NCI-H2029 (cell line): ENCODE data around the gene FAM163B.
A peak's percentile ranks its signal among the peaks of the same experiment; 100 is the strongest.

ENCODE experiments used
- DNase-seq: peaks from one replicate; lab custom pipeline; 2025; lab: John Stamatoyannopoulos, UW

FAM163B gene

DNA sequence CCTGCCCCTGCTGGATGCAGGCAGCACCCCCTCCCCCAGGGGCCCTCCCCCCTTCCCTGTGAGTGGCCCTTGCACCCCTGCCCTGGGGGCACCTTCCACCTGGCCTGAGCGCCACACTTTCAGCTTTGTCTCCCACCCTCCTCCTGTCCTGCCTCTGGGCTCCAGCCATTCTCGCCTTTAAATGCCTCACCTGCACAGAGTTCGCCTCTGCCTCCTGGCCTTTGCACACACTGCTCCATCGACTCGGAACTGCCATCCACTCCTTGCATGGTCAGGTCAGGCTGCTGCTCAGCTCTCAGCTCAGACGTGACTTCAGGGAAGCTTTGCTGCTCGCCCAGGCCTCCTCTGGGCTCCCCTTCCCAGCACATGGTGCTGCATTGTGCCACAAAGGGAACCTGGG lies 10.2 kb downstream of the FAM163B start:
- no peak for DNase-seq

DNA sequence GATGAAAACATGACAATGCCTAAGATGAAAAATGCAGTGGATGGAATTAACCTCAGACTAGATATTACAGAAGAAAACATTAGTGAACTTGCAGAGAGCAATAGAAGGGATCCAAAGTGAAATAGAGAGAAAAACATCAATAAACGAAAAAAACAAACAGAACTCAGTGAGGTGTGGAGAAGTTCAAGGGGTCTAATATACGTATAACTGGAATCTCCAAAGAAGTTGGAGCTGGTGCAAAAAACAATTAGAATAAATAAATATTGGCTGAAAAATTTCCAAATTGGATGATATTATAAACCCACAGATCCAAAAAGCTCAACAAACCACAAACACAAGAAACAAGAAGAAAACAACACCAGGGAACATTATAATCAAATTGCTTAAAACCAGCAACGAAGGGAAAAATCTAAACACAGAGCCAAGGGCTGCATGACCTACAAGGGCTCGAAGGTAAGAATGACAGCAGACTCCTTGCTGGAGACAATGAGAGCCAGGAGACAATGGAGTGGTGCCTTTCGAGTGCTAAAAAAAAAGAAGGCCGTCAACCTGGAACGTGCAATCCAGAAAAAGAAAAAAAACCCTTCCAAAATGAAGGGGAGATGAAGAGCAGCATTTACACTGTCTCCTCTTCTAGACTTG lies 11.8 kb downstream of the FAM163B start:
- DNase-seq = peak; percentile 23

DNA sequence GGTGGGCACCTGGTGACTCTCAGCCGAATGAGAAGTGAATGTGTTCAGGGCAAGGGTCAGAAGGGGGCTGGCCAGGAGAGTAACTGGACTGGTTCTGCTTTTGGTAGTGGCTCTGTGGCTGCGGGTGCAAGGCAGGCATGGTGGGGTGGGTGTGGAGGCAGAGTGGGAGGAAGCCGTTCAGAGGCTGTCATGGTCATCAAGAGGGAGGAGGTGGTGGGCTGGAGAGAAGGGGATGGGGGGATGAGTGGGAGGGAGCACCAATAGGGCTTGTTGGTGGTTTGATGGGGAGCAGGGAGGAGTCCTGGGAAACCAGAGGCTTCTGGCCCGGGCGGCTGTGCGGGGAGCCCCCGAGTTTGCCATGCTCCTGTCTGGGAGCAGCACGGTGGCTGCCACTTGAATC lies 13.3 kb downstream of the FAM163B start:
- no peak for DNase-seq

DNA sequence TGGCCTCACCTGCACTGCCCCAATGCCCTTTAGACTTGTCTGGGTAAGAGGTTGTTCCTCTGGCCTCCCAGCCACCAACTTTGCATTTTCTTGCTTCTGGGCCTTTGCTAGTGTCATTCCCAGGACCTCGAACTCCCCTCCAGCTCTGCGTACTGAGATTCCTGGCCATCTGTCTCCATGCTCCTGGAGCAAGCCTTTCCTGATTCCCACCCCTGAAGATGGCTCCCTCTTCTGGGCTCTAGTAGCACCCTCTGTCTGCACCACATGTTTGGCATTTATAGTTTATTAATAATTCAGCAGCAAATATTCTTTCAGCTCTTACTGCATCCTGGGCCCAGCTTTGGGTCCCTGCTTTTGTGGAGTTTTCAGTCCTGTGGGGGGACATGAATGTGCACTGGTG lies 14.9 kb downstream of the FAM163B start:
- DNase-seq = no peak

DNA sequence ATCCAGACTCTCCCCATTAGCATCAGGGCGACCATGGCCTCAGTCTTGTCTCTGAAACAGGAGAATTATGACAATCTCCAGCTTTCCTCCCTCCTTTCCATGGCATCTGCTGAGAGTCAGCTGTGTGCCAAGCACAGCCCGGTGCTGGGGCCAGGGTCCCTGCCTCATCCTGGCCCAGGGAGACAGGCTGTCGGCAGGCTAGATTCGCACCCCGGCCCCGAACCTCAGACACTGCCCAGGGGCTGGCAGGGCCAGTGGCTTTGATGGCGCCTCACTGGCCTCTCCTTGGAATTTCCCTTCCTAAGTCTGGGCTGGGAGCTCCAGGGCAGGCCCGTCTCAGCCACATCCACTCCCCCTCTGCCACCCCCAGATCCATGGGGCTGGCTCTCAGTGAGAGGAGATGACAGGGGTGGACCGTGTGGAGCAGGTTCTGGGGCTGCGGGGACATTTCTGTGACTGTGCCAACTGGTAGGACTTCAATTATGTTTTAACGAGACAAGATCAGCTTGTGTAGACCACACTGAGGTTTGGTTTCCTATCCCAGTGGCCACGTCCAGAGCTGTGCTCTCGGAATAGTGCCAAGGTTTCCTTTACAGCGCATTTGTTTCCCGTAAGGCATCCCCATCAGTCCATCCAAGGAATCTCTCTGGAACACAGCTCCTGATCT lies 15.5 kb downstream of the FAM163B start:
- no peak for DNase-seq

DNA sequence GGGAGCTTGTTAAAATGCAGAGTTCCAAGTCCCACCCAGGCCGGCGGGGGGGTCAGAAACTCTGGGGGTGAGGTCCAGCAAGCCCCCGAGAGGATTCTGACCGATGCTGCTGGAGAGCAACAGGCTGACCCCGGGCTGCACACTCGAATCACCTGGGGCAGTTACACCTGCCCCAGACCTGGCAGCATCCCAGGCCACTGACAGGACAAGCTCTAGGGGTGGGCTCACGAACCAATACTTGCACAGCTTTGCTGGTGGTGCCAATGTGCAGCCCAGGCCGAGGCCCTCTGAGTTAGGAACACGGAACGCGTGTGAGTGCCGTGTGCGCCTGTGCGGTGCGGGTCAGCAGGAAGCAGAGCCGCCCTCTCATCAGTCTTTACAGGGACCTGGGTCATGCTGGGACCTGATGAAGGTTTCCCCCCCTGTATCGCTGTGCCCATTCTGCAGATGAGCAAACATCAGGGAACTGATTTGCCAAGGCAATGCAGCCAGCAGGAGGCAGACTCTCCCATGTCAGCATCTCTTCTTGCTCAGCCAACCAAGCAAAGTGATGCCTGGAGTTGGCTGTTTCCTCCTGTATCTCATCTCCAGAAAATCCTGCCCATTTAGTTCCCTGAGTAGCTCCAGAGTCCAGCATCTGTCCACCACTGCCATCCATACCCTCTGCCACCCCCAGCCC lies 16.3 kb downstream of the FAM163B start:
- DNase-seq = no peak

DNA sequence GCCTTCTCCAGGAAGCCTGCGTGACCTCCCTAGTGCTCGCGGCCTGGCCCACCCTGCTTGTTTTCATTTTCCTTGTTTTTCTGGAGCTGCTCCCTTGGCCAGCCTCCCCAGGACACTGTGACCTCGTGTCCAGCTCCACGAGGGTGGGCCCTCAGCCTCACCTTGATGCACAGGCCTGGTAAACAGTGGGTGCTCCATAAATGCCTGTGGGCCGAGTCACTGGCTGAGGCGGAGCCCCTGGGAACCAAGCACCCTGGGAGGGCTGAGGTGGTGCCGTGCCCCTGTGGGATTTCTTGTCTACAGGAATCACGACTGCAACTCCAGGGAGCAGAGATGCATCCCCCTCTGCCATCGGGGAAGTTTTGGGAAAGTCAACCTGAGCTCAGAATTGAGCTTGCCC lies 17.2 kb downstream of the FAM163B start:
- DNase-seq = no peak

DNA sequence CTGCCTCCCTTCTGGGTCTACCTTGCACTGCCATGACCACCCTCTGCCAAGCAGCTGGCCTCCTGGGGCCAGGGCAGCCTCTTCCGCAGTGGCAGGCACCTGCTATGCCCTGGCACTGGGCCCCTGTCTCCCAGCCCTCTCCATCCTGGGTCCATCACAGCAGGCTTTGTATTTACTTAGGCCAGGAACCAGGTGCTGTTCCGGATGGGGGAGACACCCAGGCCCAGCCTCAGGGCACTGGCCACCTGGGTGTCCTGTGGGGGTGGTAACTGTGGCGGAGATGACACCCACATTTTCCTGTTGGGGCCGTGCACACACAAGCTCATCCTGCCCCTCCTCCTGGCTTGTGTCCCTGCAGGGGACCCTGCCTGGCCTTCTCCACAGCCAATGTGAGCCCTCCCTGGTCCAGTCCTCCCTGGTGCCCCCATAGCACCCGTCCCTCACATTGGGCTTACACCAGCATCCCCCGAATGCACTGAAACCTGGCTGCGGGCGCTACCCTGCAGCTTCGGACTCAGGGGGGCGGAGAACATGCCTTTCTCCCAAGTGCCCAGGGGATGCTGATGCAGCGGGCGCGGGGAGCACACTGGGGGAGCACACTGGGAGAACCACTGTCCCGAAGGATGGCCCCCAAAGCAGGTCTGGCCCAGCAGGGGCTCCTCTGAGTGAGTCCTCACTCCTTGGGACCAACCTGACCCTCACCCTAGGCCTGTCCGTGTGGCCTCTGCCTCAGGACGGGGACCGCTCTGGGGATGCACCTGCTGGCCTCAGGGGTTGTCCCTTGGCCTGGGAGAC lies 17.9 kb downstream of the FAM163B start:
- peak; percentile 80 for DNase-seq

DNA sequence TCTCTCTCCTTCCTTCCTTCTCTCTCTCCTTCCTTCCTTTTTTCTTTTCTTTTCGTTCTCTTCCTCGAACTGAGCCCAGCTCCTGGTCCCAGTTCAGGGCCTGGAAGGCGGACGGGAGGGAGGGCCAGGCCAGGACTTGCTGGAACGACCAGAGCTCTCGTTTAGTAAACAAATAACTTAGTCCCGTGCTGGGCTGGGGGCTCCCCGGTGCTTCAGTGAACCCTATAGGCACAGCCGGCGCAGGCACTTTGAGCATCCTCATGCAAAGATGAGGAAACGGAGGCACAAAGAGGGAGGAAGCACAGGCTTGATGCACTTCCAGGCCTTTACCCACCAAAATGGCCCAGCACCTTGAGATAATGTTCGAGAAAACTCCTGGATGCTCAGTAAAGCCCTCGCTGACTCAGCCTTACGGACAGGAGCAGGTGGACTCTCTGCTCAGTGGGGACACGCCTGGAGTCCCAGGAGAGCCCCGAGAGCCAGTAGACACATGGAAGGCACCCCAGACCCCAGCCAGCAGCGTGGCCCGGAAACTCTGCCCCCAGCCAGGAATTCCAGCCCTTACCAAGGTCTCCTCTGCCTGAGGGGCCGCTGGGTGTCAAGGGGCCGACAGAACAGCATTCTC lies 18.8 kb downstream of the FAM163B start:
- DNase-seq = no peak

DNA sequence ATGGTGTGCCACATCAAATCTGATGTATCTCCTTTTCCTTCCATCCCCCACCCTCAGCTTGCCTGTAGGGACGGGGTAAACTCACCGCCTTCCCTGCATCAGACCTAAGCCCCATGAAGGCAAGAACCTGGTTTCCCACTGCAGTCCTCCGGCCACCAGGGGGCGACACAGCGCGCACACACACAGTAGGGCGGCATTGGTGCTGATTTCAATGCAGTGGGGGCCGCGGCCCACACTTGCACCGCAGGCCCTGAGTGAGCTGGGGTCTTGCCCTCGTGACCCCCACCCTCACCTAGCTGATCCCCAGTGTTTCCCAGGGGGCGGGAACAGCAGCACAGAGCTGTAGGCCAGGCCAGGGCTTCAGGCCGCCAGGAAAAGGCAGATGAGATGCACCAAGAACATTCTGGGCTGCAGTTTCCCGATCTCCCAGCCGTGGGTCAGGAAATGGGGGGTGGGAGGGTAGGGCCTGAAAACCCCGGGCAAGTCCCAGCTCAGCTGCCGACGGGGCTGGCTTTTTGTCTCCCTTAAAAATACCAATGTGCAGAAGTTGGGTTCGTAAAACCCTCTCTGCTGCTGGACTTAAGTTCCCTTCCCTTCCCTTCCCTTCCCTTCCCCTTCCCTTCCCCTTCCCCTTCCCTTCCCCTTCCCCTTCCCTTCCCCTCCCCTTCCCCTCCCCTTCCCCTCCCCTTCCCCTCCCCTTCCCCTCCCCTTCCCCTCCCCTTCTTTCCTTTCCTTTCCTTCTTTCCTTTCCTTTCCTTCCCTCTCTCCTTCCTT lies 19.5 kb downstream of the FAM163B start:
- DNase-seq = no peak

DNA sequence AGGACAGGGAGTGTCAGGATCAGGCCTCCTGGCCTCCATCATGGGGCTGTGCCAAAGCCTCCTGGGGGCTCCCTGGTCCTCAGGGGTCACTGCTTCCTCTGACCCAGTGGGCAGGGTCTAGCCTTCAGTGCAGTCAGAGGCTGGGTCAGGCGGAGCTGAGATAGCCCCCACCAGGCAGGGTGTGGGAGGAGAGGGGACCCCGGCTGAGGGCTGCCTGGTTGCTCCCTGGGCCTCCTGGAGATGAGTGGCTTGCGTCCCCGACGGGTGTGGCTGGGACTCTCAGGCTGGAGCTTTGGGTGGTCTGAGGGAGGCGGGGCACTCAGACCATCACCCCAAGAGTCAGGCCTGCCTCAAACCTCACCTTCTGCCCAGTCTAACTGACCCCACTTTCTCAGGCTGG lies 21.7 kb downstream of the FAM163B start:
- DNase-seq = no peak

DNA sequence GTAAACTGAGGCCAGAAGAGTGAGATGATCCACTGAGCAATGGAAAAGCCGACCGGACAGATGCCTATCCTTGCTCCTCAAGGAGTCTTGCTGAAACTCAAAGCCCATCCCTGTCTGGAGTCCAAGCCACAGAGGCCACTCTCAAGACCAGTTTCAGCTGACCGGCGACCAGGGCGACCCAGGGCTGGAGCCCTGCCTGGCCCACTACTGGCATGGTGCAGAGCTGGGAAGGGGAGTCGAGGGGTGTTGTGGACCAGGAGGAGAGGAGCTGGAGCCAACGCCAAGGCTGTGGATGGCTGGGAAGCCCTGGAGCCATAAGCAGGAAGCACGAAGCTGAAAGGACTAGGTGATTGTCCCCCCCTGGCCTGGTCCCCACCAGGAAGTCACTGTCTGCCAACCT lies 22.1 kb downstream of the FAM163B start:
- DNase-seq = peak; percentile 20

DNA sequence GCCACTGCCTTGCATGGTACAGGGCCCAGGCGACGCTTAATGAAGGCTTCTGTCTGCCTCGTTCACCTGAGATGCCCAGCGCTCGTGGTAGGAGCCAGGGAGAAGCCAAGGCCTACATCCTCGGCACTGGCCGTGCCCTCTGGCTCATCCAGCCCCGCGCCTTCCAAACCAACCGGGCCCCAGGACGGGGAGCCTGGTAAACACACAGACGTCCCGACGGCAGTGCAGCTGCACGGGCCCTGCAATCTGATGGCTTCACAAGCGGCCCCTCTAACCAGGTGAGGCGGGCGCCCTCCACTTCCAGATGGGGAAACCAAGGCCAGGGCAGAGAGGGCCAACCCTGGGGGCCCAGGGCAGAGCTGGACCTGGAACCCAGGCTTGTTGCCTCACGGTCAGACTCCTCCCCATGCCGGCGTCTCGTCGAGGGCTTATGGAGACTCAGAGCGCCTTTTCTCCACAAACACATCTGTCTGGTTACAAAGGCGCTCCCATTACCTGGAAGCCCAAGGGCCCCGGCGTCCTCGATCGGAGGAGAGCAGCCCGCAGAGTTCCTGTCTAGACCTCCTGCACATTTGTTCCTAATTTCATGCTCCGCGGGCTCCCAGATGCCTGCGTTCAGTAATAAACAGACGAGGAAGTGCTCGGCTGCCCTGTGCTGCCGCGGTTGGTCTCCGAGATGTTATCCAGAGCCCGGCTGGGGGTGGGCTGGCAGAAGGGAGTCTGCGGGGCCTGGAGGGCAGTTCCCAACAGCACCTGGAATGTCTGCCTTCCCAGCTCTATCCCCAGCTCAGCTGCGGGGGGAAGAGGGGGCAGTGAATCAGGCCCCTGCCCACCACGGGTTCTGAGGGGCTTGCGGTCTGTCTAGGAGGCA lies 23.5 kb downstream of the FAM163B start:
- no peak for DNase-seq

DNA sequence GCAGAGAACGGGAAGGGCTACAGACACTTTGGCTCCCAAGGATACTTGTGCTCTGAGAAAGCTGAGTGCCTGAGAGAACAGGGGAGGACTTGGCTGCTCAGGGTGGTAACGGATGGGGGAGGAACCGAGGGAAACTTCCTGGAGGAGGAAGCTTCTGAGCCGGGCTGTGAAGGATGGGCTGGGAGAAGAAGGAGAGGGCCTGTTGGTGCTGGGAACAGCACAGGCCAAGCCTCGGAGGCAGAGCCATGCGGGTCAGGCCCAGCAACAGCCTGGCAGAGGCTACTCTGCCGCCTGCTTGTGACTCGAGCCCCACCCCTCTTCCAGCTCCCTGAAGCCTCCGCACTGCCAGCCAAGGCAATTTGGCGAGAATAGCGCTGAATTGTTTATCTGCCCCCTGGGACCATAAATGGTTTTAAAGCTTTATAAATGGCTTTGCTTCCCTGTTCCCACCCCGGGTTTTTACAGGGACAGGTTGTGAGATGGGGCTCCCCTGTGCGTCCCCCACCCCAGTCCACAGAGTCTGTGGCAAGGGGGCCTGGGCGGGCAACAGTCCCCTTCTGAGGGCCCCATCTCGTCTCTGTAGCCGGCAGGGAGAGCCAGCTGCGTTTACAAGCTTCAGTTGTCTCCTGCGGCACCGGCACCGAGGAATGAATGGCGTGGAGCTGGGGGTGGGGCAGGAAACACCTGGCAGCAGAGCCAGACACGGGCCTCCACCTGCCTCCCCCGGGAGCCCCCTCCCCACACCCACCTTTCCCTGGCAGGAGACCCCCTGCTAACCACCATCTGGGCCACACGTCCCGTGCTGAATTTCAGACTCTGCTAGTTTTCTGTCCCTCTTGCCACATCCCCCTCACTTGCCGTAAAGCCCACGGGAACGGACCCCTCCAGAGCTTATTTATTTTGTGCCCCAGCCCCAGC lies 24.4 kb downstream of the FAM163B start:
- peak; percentile 63 for DNase-seq

DNA sequence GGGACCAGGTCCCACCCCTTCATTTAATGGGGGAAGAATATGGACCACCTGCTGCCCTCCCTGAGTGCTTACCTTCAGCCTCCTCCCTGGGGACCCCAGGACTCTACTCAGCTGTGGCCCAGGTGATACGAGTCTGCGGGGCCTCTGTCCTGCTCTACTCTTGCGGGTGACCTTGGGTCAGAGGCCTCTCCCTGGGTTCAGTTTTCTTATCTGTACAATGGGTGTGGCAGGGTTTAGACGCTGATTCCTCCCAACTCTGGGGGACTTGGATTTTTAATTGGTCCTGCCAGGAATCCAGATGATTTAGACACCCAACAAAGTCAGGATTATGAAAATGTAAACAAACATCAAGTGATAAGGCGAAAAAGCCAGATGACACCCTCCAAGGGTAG lies 25.0 kb downstream of the FAM163B start:
- no peak for DNase-seq

DNA sequence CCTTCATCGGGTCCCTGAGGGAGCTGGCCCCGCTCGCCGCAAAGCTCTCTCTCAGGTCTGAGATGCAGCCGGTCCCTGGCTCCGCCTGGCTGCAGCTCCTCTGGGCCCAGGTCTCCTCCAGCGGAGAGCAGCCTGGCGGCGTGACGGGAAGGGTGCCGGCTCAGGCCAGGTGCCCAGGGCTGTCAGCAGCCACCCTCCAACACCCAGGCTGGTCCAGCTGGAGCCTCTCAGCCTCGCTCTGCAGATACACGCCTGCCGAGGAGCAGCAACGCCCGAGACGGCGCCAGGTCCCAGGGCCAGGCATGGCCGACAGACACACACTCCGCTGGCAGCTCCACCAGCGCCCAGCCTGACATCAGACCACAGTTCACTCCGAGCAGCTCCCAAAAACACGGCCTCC lies 25.6 kb downstream of the FAM163B start:
- no peak for DNase-seq

DNA sequence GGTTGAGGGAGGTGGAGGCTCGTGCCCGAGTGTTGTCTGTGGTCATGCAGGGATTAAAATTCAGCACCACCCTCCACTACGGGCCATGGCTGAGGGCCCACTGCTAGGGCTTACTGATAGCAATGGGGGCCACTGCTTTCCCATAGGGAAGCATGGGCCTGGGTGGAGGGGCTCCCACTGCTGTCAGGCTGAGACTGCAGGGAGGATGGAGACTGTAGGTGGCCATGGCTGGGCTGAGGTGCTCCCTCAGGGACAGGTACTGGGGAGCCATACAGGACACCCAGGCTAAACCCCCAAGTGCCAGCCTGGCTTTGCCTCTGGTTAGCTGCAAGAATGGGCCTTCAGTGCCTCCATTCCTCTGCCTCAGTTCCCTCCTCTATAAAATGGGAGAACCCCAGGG lies 26.1 kb downstream of the FAM163B start:
- no peak for DNase-seq

DNA sequence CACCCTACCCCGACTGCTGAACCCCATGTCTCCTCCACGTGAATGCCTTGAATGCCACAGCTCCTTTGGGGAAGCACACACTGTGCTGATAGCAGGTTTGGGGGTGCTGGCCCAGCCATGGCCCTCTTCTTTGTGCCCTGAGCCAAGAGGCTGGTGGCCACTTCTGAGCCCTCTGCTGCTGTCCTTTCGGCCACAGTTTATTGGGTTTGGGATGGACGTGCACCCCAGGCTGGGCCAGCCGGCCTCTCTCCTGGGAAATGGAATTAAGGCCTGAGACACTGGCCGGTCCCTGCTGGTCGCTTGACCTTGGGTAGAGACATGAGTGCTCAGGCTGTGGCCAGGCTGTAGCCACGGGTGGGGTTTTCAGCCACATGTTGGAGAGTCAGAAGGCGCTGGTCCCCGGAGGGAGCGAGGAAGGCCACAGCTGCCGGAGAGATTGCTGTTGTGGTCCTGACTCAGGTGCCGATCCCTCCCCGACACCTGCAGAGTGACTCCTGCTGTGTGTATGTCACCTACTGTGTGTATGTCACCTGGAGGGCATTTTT lies 26.6 kb downstream of the FAM163B start:
- DNase-seq = no peak
